GM19438 (cell line): ENCODE results near the gene SCGB3A2.

Experiments
- ATAC-seq: cut with Tn5 transposase; IDR thresholded peaks from one replicate; pipeline ENCODE4 v1.9.1; 2021; ENCODE audit warnings: low read depth; ENCODE audit not compliant: unreplicated experiment

Gene SCGB3A2, protein sequence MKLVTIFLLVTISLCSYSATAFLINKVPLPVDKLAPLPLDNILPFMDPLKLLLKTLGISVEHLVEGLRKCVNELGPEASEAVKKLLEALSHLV

GRCh38 chr5:147878066-147878759 lies at the start of gene SCGB3A2:
Gene SCGB3A2 (plus strand): TSS chr5:147878711. CDS start chr5:147878804, 93 bp downstream.
- ATAC-seq, result no peak

DNA sequence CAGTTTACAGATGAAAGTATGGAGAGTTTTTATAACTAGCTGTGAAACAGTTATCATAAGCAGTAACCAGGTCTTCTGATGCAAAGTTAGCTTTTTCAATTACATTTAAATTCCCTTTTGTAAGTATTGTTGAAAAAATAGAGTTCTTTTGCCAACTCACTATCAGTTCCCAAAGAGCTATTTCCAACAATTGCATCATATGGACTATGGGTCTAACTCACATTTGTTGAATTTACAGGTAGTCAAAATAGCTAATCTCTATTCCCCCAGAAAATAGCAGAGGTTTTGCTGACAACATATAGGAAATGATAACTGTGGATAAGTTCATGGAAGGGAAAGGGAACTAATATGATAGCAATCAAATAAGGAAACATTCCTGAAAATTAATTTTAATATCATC lies 48.5 kb upstream of the SCGB3A2 start:
- no peak for ATAC-seq

DNA sequence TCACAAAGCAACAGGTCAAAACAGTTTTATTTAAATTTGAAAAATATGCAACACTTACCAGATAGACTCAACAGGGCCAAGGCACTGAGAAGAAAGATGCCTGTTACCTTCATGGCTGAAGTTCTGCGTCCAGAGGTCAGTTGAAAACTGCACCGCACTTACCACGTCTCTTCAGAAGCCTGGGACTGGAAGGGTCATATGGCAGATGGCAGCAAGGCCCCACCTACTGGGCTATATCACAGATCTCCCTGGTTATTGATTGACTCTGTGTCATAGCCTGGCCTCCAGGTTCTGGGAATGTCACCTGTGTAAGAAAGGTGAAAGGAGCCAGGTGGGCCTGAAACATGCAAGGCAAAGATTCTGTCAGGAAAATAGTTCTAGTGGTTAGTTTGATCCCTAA lies 47.0 kb upstream of the SCGB3A2 start, which contains the start of gene SPINK1:
SPINK1 (minus strand) TSS at position 207 of the 400 bp plus-strand sequence; CDS start at position 113, 94 bp downstream.
- ATAC-seq, result no peak

DNA sequence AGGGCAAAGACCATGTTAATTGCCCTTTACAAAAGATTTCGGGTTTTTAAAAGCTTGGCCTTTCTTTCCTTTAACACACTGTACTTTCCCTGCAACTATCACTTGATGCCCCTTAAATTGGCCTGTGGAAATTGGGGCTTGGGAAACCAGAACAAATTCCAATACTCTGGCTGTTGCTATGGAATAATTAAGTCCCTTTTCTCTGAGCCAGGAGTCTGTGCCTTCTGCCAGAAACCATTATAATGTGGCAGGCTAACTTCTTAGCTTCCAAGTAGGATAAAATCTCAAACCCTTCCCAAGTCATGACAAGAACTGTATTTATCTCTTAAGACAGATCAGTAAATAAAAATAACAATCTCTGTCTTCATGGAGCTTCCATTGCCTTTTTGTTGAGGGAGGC lies 46.0 kb upstream of the SCGB3A2 start:
- no peak for ATAC-seq

- ATAC-seq, result no peak
These were observed 43.1 kb upstream of the SCGB3A2 start for GRCh38 chr5:147835386-147835798.

GRCh38 chr5:147836439-147836838 lies 42.1 kb upstream of the SCGB3A2 start:
- no peak for ATAC-seq

GRCh38 chr5:147842869-147843268 lies 35.6 kb upstream of the SCGB3A2 start:
- no peak for ATAC-seq

DNA sequence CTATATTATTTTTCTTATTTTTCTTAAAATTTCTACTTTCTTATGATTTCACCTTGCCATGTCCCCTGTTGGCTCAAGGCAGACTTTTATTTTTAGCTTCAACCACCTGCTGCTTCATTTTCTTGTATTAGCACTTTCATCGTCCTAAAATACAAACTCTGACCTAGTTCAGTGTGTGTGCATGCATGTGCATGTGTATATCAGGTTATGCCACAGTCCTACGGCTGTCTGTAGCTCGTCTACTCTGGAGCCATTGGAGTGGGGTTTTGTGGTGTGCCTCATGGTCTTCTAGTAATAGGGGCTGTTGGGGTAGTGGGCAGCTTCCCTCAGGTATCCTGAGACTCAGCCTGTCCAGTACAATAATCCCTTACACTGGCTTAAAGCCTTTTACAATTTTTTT lies 33.7 kb upstream of the SCGB3A2 start:
- no peak for ATAC-seq

GRCh38 chr5:147845618-147846017 lies 32.9 kb upstream of the SCGB3A2 start:
- no peak for ATAC-seq

GRCh38 chr5:147849226-147849625 lies 29.3 kb upstream of the SCGB3A2 start:
- ATAC-seq, result no peak

- ATAC-seq, result no peak
These were observed 26.9 kb upstream of the SCGB3A2 start for GRCh38 chr5:147851578-147851977.

DNA sequence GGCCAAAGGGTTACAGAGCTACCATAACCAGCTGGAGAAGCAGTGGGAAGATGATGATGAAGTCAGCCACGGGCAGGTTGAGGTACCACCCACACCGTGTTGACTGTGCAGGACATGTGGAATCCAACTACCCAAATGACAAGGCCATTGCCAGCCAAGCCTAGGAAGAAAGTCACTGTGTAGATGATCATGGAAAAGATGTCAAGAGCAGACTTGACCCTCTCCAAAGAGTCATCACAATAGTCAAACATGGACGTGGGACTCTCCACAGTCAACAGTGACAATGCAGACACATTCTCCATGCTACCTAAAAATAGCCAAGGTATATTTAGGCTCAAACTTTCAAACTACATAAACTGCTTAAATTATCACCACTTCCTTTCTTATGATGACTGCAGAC lies 26.1 kb upstream of the SCGB3A2 start:
- no peak for ATAC-seq

- ATAC-seq, result no peak
These were observed 25.0 kb upstream of the SCGB3A2 start for GRCh38 chr5:147853372-147853987.

- no peak for ATAC-seq
These were observed 24.2 kb upstream of the SCGB3A2 start for GRCh38 chr5:147854331-147854730.

DNA sequence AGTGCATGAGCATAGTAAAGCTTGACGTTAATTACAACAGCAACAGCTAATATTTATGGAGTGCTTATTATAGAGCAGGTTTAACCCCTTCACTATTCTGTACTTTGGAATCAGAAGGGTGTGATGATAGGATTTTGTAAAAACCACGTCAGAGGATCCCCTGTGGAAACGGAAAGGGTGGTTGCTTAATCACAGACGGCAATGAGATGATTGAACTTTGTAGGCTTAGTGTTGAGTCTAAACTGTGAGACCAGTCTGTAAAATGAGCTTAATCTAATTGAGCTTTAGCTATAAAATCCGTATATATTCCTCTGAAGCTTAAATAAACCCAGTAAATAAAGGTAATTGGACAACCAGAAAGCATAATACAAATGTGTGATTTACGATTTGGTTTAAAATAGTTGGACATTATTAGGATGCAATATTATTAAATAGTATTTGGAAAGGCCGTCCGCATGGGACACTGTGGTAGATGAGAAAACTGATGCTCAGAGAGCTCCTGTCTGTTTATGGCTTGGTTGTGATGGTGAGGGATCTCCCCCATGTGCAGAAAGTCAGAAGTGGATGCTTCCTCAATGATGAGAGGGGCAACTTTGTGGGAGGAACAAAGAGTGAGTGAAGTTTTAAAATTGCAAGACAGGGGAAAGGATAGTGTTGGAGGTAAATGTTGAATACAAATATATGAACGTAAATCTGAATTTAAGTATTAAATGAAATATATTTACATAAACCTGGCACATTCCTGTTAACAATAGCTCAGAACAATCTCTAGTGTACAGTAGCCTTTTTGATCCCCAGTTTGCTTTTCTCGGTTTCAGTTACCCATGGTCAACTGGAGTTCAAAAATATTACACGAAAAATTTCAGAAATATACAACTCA lies 23.4 kb upstream of the SCGB3A2 start:
- ATAC-seq, result no peak

DNA sequence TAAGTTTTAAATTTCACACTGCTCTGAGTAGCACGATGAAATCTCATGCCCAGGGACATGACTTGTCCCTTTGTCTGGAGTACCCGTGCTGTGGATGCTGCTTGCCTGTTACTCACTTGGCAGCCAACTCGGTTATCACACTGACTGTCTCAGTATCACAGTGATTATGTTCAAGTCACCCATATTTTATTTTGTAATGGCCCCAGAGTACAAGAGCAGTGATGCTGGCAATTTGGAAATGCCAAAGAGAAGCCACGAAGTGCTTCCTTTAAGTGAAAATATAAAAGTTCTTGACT lies 22.8 kb upstream of the SCGB3A2 start:
- ATAC-seq, result no peak

GRCh38 chr5:147856801-147857200 lies 21.7 kb upstream of the SCGB3A2 start:
- no peak for ATAC-seq

- ATAC-seq, result peak; percentile 80
These were observed 21.0 kb upstream of the SCGB3A2 start for GRCh38 chr5:147857302-147858129.

- ATAC-seq, result no peak
These were observed 19.9 kb upstream of the SCGB3A2 start for GRCh38 chr5:147858565-147858964.

DNA sequence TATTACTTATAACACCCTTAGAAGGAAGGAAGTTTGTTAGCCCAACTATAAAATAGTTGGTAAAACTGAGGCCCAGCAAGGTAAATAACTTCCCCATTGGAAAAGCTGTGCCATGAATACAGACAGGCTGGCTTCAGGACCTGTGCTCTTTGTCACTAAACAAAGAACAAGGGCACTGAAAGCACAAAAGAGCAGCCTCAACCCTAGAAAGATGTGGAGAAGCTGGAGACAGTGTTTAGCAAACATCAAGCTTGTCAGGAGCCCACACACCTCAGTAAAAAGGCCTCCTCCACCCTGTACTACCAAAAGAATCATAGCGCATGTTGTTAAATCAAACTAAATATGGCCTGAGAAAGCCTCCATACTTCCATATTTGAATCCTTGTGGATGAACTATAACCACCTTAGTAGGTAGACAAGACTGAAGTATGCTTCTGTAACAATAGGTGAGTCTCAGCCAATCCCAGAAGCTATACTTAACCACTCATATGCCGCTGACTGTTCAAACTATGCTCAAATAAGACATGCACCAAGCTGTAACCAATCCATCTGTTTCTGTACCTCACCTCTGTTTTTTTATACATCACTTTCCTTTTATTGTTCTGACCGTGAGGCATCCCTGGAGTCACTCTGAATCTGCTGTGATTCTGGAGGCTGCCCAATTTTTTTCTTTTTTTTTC lies 18.4 kb upstream of the SCGB3A2 start:
- ATAC-seq, result no peak
